Right lobe of liver (tissue), 4 donors: ENCODE measurements around the gene WASHC4.

ENCODE experiments used
- CTCF ChIP-seq, 4 donors: fragments of 200-600 bp in 3 of 4; fragments of 450-650 bp in 1 of 4; IDR thresholded peaks; one replicate each; pipeline versions ENCODE4 v1.5.1 to v1.8.0; 2016 to 2022; ENCODE audit warnings: antibody characterized with exemption in 4 of 4, mild to moderate bottlenecking in 2 of 4
- POLR2A ChIP-seq: fragments of 450-650 bp; IDR thresholded peaks from one replicate; pipeline ENCODE4 v1.6.1; 2017; ENCODE audit warnings: antibody characterized with exemption, mild to moderate bottlenecking
- donor health status: DM: no; HTN: no; CAD: no.
- donor health status: DM: no; HTN: no; CAD: no.
- donor health status: DM: no; HTN: yes; CAD: no.

- TF ChIP-seq CTCF (IDR thresholded peaks at IDR 0.05): no peak
- no peak for TF ChIP-seq POLR2A
Observed at GRCh38 chr12:105099356-105099755, 8.2 kb upstream of the WASHC4 start.
